Fibroblast of villous mesenchyme (primary cell): ENCODE measurements around the gene PAX3. TPM values are rescaled to one million over a fixed set of nuclear protein-coding genes. Genes with fewer than 3 reads are reported as not detected.

ENCODE experiments used
- DNase-seq: peaks from one replicate; pipeline ENCODE4 v3.0.0-alpha.2; 2010; ENCODE audit warnings: low read depth
- H3K4me3 ChIP-seq: 2 replicates; pipeline ENCODE4 v1.5.1; 2011; ENCODE audit warnings: low read depth, mild to moderate bottlenecking, low read length
- CTCF ChIP-seq: IDR thresholded peaks from 2 replicates; pipeline ENCODE4 v1.5.1; 2012; ENCODE audit warnings: low read depth, mild to moderate bottlenecking, low read length; ENCODE audit not compliant: insufficient read depth
- total RNA-seq: library from RNA; depleted of rRNA; stranded (reverse); fragments of >200 nt; gene quantifications from 2 replicates; pipeline ENCODE4 v1.2.3, GENCODE V29; 2012

PAX3 gene
- total RNA-seq, 1 donor = not detected

GRCh38 chr2:222333397-222333796 is 34.6 kb upstream of the PAX3 start:
- no peak for DNase-seq
- no peak overlapping the region for H3K4me3 ChIP-seq
- TF ChIP-seq CTCF = no peak

- no peak for DNase-seq
- no peak for TF ChIP-seq CTCF
- H3K4me3 ChIP-seq = no peak overlapping the region
Measured at GRCh38 chr2:222332116-222332515, 33.3 kb upstream of the PAX3 start.

DNA sequence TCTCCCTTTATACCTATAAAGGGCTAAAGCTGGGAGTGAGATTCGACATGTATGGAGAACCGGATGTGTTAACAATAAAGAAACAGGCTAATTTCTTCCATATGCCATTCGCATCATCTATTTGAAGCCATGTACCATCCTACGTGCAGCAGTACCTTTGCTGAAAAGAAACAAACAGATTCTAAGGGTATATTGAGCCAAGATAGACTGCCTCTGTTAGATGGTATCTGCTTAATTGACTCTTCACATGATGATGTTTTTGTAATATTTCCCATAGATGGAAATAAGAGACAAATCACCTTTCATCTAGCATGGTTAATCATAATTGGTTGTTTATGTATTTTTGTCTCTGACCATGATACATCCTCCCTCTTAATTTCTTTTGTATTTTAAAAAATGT is 32.1 kb upstream of the PAX3 start:
- TF ChIP-seq CTCF = no peak
- no peak for DNase-seq
- no peak overlapping the region for H3K4me3 ChIP-seq

DNA sequence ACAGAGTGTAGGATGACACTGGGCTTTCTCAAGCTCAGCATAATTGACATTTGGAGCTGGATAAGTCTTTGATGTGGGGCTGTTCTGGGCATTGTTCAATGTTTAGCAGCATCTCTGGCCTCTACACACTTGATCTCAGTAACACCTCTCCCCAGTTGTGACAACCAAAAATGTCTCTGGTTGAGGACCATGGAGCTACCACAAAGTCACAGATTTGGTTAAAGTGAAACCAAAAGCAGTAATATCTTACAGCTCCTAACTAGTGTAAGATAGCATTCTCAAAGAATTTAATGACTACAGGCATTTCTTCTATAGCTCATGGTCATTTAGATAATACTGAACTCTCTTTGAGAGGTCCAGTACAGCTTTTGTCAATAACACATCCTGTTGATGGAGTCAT is 23.4 kb upstream of the PAX3 start:
- no peak for TF ChIP-seq CTCF
- H3K4me3 ChIP-seq = no peak overlapping the region
- DNase-seq = no peak

DNA sequence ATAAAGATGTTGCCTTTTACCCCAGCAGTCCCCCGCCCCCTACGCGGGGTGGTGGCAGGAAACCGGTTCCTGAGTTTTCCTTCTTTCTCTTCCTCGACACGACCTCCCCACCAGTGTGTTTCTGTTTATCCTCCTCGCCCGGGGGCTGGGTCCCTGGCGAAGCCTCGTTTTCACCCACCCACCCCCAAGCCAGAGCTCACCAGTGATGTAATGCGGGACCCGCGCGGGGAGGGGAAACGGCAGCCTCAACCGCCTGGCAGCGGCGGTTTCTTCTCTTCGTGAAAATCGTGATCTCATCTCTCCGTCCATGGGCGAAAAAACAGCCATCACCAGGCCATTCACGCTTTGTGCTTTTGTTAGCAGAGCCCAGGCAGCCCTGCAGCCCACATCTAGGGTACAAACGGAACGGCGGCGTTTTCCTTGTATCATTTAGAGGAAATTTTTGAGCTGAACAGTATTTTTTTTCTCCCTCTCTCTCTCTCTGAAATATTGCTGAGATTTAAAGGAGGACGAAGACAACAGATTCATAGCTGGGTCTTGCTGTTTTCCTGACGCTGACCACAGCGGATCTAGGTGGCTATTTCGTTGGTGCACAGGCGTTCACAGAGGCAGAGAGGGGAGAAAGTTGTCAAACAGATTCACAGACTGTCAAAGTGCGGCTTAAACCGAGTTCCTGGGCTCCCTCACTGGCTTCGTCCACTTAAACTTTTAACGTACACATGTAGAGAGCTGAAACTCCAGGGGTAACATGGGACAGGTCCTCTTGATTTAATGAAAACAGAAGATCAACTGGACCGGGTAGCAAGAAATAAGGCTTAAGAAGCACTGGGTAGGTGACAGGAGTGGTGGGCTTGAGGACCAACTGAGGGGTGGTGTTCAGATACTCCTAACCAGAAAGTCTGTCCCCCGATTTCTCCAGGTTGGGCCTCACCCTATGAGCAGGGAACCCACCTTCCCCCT is 21.9 kb upstream of the PAX3 start:
- H3K4me3 ChIP-seq = peak overlapping the region; percentile 50
- TF ChIP-seq CTCF = no peak
- DNase-seq = no peak

- H3K4me3 ChIP-seq = peak overlapping the region; percentile 50
- no peak for TF ChIP-seq CTCF
- DNase-seq = no peak
Measured at GRCh38 chr2:222319586-222320435, 21.0 kb upstream of the PAX3 start.
